HepG2 (cell line): ENCODE measurements around the gene GALP. TPM values are rescaled to one million over a fixed set of nuclear protein-coding genes. Genes with fewer than 3 reads are reported as not detected.

Experiments used
- ATAC-seq: fragments of 200-7000 bp; cut with Tn5 transposase; 3 replicates; pipeline ENCODE4 v1.9.1; 2020; ENCODE audit warnings: mild to moderate bottlenecking, moderate library complexity
- BruUV-seq: library from RNA; stranded (reverse); fragments of 400-500 nt; replicated peaks from 2 replicates; lab custom pipeline; 2021; lab: Mats Ljungman, UMichigan
- CTCF ChIA-PET: fragments of 300-600 bp; formaldehyde crosslinking; extraction: SDS; loops from one replicate; lab custom pipeline; 2021; ENCODE audit warnings: low total read pairs, inconsistent platforms, low intra/inter-chr PET ratio; lab: Yijun Ruan, JAX
- POLR2A ChIA-PET: fragments of 350-600 bp; sonication (Branson Sonifier 250); formaldehyde crosslinking; loops from one replicate; lab custom pipeline; 2020; ENCODE audit warnings: antibody characterized with exemption, inconsistent platforms; lab: Yijun Ruan, JAX
- DNase-seq: peaks from one replicate; pipeline ENCODE4 v3.0.0-alpha.2; 2015; ENCODE audit warnings: low spot score
- FAIRE-seq: peaks from 3 replicates; lab custom pipeline; 2011; peaks lifted over from hg19 to GRCh38; lab: Jason Lieb, UNC
- H2AFZ ChIP-seq: one replicate; pipeline ENCODE4 v1.6.1; 2011; ENCODE audit warnings: low read length, inconsistent platforms
- H3K27ac ChIP-seq: fragments of 300-600 bp; 3 replicates; pipeline ENCODE4 v1.8.0; 2011; ENCODE audit warnings: mixed run types, mild to moderate bottlenecking, mixed read lengths, low read length, inconsistent platforms; ENCODE audit not compliant: insufficient read depth; ENCODE audit errors: extremely low read length
- H3K27me3 ChIP-seq, 2 experiments: fragments of 200-600 bp in 1 of 2; 2 replicates in 1 of 2; 3 replicates in 1 of 2; pipeline versions ENCODE4 v1.6.0 to v1.8.0; 2011; ENCODE audit warnings: low read length in 2 of 2, mild to moderate bottlenecking in 2 of 2, moderate library complexity in 2 of 2, inconsistent platforms in 1 of 2; ENCODE audit not compliant: insufficient read depth in 2 of 2, control insufficient read depth in 1 of 2
- H3K36me3 ChIP-seq, 2 experiments: fragments of 200-600 bp in 1 of 2; replicated peaks in 1 of 2; 2 replicates in 1 of 2; 3 replicates in 1 of 2; pipeline versions ENCODE4 v1.5.1 to v1.8.0; 2011; ENCODE audit warnings: low read length in 2 of 2, inconsistent platforms in 1 of 2; ENCODE audit not compliant: insufficient read depth in 2 of 2, control insufficient read depth in 1 of 2
- H3K4me1 ChIP-seq: 2 replicates; pipeline ENCODE4 v1.5.1; 2012; ENCODE audit warnings: low read length, inconsistent platforms; ENCODE audit not compliant: insufficient read depth
- H3K4me2 ChIP-seq: 2 replicates; pipeline ENCODE4 v1.6.0; 2011; ENCODE audit warnings: low read depth, low read length, inconsistent platforms
- H3K4me3 ChIP-seq, 3 experiments: fragments of 200-600 bp in 1 of 3; sonication (generic), shearing (Covaris generic) in 1 of 3; replicated peaks in 1 of 3; 2 replicates each; pipeline ENCODE4 v1.5.1; 2011 to 2016; ENCODE audit warnings: low read length in 3 of 3, inconsistent platforms in 2 of 3, low read depth in 2 of 3, mild to moderate bottlenecking in 2 of 3, control low read depth in 1 of 3, mixed read lengths in 1 of 3; ENCODE audit not compliant: insufficient read depth in 1 of 3
- H3K79me2 ChIP-seq: one replicate; pipeline ENCODE4 v1.6.1; 2011; ENCODE audit warnings: low read length, inconsistent platforms; ENCODE audit not compliant: insufficient read depth
- H3K9ac ChIP-seq: 2 replicates; pipeline ENCODE4 v1.6.0; 2011; ENCODE audit warnings: mild to moderate bottlenecking, low read depth, low read length, inconsistent platforms; ENCODE audit not compliant: insufficient read depth
- H3K9me3 ChIP-seq: 2 replicates; pipeline ENCODE4 v1.5.1; 2012; ENCODE audit warnings: mild to moderate bottlenecking, low read length
- H4K20me1 ChIP-seq: 2 replicates; pipeline ENCODE4 v1.6.0; 2011; ENCODE audit warnings: inconsistent platforms, mild to moderate bottlenecking, low read length, moderate library complexity; ENCODE audit not compliant: insufficient read depth
- ATF7 ChIP-seq, 2 experiments: fragments of 450-650 bp in 1 of 2; sonication (generic) in 1 of 2; formaldehyde crosslinking in 1 of 2; IDR thresholded peaks; 2 replicates each; pipeline versions ENCODE4 v1.4.0 to v1.6.1; 2016 to 2020; ENCODE audit warnings: antibody characterized with exemption in 1 of 2, mild to moderate bottlenecking in 1 of 2, missing genetic modification reagents in 1 of 2
- CTCF ChIP-seq: sonication (generic); formaldehyde crosslinking; IDR thresholded peaks from 2 replicates; pipeline ENCODE4 v1.5.0; 2020; ENCODE audit warnings: mild to moderate bottlenecking, missing genetic modification reagents, moderate library complexity
- FOXO4 ChIP-seq: sonication (generic); formaldehyde crosslinking; conservative IDR thresholded peaks from 2 replicates; pipeline ENCODE4 v1.8.1; 2023; ENCODE audit warnings: missing genetic modification reagents
- SALL2 ChIP-seq: sonication (generic); formaldehyde crosslinking; IDR thresholded peaks from 2 replicates; pipeline ENCODE4 v1.8.1; 2023; ENCODE audit warnings: mild to moderate bottlenecking, missing genetic modification reagents, inconsistent platforms
- SOX5 ChIP-seq: IDR thresholded peaks from 2 replicates; pipeline ENCODE4 v1.6.1; 2016; ENCODE audit warnings: borderline replicate concordance
- ZMYM3 ChIP-seq: sonication (generic); formaldehyde crosslinking; IDR thresholded peaks from 2 replicates; pipeline ENCODE4 v1.5.1; 2020; ENCODE audit warnings: mild to moderate bottlenecking, missing genetic modification reagents
- ZNF280D ChIP-seq: sonication (generic); formaldehyde crosslinking; IDR thresholded peaks from 2 replicates; pipeline ENCODE4 v1.5.1; 2020; ENCODE audit warnings: mild to moderate bottlenecking, missing genetic modification reagents
- ZNF678 ChIP-seq: sonication (generic); formaldehyde crosslinking; IDR thresholded peaks from 2 replicates; pipeline ENCODE4 v1.4.0; 2020; ENCODE audit warnings: mild to moderate bottlenecking, missing genetic modification reagents
- ZNF768 ChIP-seq: sonication (generic); formaldehyde crosslinking; IDR thresholded peaks from 2 replicates; pipeline ENCODE4 v1.4.0; 2020; ENCODE audit warnings: missing genetic modification reagents
- ZNF784 ChIP-seq: sonication (generic); formaldehyde crosslinking; IDR thresholded peaks from 2 replicates; pipeline ENCODE4 v1.5.1; 2020; ENCODE audit warnings: missing genetic modification reagents, mild to moderate bottlenecking, borderline replicate concordance
- WGBS: methylation state at CpG from one replicate; pipeline ENCODE4 v1.1.6; 2017; ENCODE audit warnings: low lambda C conversion rate; 5-methylcytosine and 5-hydroxymethylcytosine counted together
- in situ Hi-C: cut with HindIII; loops from 2 replicates; pipeline ENCODE4 v1.10.0; 2017; ENCODE audit warnings: low pct_unique_long_range_greater_than_20kb; ENCODE audit not compliant: extremely low pct_ligation_motif_present
- intact Hi-C: fragments of 100-400 bp; cut with micrococcal nuclease; formaldehyde crosslinking; loops from one replicate; pipeline ENCODE4 v1.10.0; 2022; ENCODE audit not compliant: unreplicated experiment
- polyA plus RNA-seq, 8 experiments: library from polyadenylated mRNA; depleted of rRNA in 3 of 8; stranded (reverse) in 7 of 8; unstranded in 1 of 8; fragments of >200 nt; fragmentation: Illumina TruSeq in 4 of 8; extraction: Trizol in 4 of 8; gene quantifications; 2 replicates each; pipeline versions ENCODE4 v1.2.1 to v1.2.3, GENCODE V29; 2011 to 2016; ENCODE audit warnings: low read depth in 4 of 8, missing spikeins in 1 of 8, mixed read lengths in 1 of 8; ENCODE audit not compliant: insufficient read depth in 1 of 8
- total RNA-seq, 5 experiments: library from RNA; depleted of rRNA; stranded (reverse); fragments of >200 nt; fragmentation: Illumina TruSeq; extraction: Trizol; gene quantifications; 2 replicates each; pipeline ENCODE4 v1.2.3, GENCODE V29; 2016; ENCODE audit warnings: low read depth in 1 of 5

Gene GALP
- total and polyA plus RNA-seq, 2 of the 13 experiments (the other 11 are each of a cell fraction or from before 2014, with no cell fraction given) = not detected

- Histone ChIP-seq H3K27me3 (peaks cover 0 to 16% of the 10 kb centered on the region in 2 experiments; a peak in 3 of 5 replicates), H4K20me1 (no peaks in the 10 kb centered on the region), H3K4me1 (peaks cover 20% of the 10 kb centered on the region; the same call in 1 of the 2 replicates), H3K27ac (no peak overlapping the region), H3K79me2 (no peaks in the 10 kb centered on the region), H3K4me2 (no peak overlapping the region), H3K4me3 (no peak overlapping the region), H3K9me3 (no peaks in the 10 kb centered on the region), H3K9ac (no peak overlapping the region), H2AFZ (no peak overlapping the region), H3K36me3 (no peaks in the 10 kb centered on the region)
- BruUV-seq = no TSS peak
- ChIA-PET POLR2A (no interaction called here), CTCF (no interaction called here)
- in situ Hi-C loops (no loop called here), intact Hi-C loops (no loop called here)
- FAIRE-seq (no peak), ATAC-seq (no peak), DNase-seq (no peak)
- TF ChIP-seq ATF7 (IDR thresholded peaks at IDR 0.05) = peak; percentile 90
- no peak for TF ChIP-seq ATF7 (CRISPR knock-in tag; IDR thresholded peaks at IDR 0.05)
- TF ChIP-seq ZNF768 (CRISPR knock-in tag) = peak; percentile 92
- no peak for TF ChIP-seq FOXO4 (CRISPR knock-in tag)
- TF ChIP-seq ZMYM3 (CRISPR knock-in tag) = peak; percentile 45; the same call in 1 of the 2 replicates
- WGBS = 30% methylated on average over 10 of the region's 11 CpGs
These were observed 1.9 kb downstream of the GALP start for GRCh38 chr19:56177564-56178243.

- Histone ChIP-seq H2AFZ (no peak overlapping the region), H3K27ac (no peak overlapping the region), H3K4me2 (no peak overlapping the region), H3K4me1 (no peaks in the 10 kb centered on the region), H3K79me2 (no peaks in the 10 kb centered on the region), H4K20me1 (no peaks in the 10 kb centered on the region), H3K27me3 (peaks cover 0 to 2% of the 10 kb centered on the region in 2 experiments; a peak in 2 of 5 replicates), H3K9me3 (no peaks in the 10 kb centered on the region), H3K4me3 (no peak overlapping the region), H3K36me3 (no peaks in the 10 kb centered on the region), H3K9ac (no peak overlapping the region)
- BruUV-seq = no TSS peak
- 25% methylated on average over 12 of the region's 17 CpGs for WGBS
- ATAC-seq (peak; percentile 76), FAIRE-seq (no peak), DNase-seq (no peak)
- ChIA-PET CTCF (no interaction called here), POLR2A (no interaction called here)
- in situ Hi-C loops = no loop called here
- intact Hi-C loops = no loop called here
- TF ChIP-seq ZNF280D (CRISPR knock-in tag) (no peak), CTCF (CRISPR knock-in tag) (0 out of 2 replicates have a peak, but pooled peaks have one; percentile 6), ZNF784 (no peak), SOX5 (no peak), SALL2 (CRISPR knock-in tag) (no peak), ZNF678 (no peak)
These were observed 14.0 kb downstream of the GALP start for GRCh38 chr19:56189785-56190184.
